Thyroid gland (tissue), 4 donors: Measurements from ENCODE around the gene TNS2.

Experiments used
- CTCF ChIP-seq, 6 experiments: fragments of 200-600 bp in 3 of 6; fragments of 450-650 bp in 3 of 6; sonication (generic) in 3 of 6; IDR thresholded peaks; one replicate each; pipeline ENCODE4 v1.5.1; 2016 to 2019; ENCODE audit warnings: antibody characterized with exemption in 6 of 6, mild to moderate bottlenecking in 2 of 6, inconsistent platforms in 1 of 6, moderate library complexity in 1 of 6
- POLR2A ChIP-seq, 2 donors: fragments of 450-650 bp; IDR thresholded peaks; one replicate each; pipeline ENCODE4 v1.6.1; 2017; ENCODE audit warnings: antibody characterized with exemption in 2 of 2, mild to moderate bottlenecking in 2 of 2, moderate library complexity in 1 of 2

- TF ChIP-seq CTCF (IDR thresholded peaks at IDR 0.05): no peak
- TF ChIP-seq POLR2A (IDR thresholded peaks at IDR 0.05): no peak
Observed at GRCh38 chr12:53102883-53103807, 53.3 kb downstream of the TNS2 start, which contains the start of gene SOAT2.
